ENCODE results near the gene FTCD. TPM values are rescaled to one million over a fixed set of nuclear protein-coding genes. Genes with fewer than 3 reads are reported as not detected.
"Not testable (repeated sequence)": the region's sequence is repeated elsewhere in the genome, so short reads cannot be mapped to it uniquely, and the experiment has no call there.

The FTCD gene
- total and polyA plus RNA-seq, 2 of the 4 experiments (the other 2 are of a cell fraction), result 0.55 TPM; not detected in 1

GRCh38 chr21:46178961-46179360, 23.6 kb upstream of the FTCD start:
- H3K4me1 ChIP-seq (ENCODE audit: control insufficient read depth, insufficient read depth, low read length), result peaks cover 6% of the 10 kb centered on the region; the same call in 1 of the 2 replicates
- no peaks in the 10 kb centered on the region for H3K27me3 ChIP-seq (ENCODE audit: control insufficient read depth, insufficient read depth, low read length)
- H4K20me1 ChIP-seq (ENCODE audit: insufficient read depth, low read length), result no peaks in the 10 kb centered on the region
- WGBS, 2 experiments (ENCODE audit: extremely low coverage in 2 of 2, insufficient read length in 1 of 2), result 80% methylated on average over 1 of the region's 4 CpGs; no CpG with 5 or more reads in 1 of the 2 experiments
- no peak overlapping the region for H3K23ac ChIP-seq (ENCODE audit: low read depth, low read length)
- H3K9me3 ChIP-seq (ENCODE audit: control insufficient read depth, insufficient read depth, low read length), result peaks cover 3% of the 10 kb centered on the region
- ChIA-PET CTCF (no interaction called here), POLR2A (ENCODE audit: unreplicated experiment) (no interaction called here)
- H2AK9ac ChIP-seq (replicated peaks; ENCODE audit: low read depth, low read length, poor library complexity), result no peak overlapping the region
- no peak overlapping the region for H2BK5ac ChIP-seq (ENCODE audit: low read depth, low read length, poor library complexity, severe bottlenecking)
- in situ Hi-C loops (cut with MboI; ENCODE audit: low sequenced_read_pairs), result no loop called here
- dilution Hi-C loops (cut with HindIII; ENCODE audit: low sequenced_read_pairs, unreplicated experiment), result no loop called here
- no peak overlapping the region for H2BK120ac ChIP-seq (ENCODE audit: low read depth, low read length)
- no peak overlapping the region for H3K4me2 ChIP-seq (ENCODE audit: low read depth, low read length)
- BruUV-seq (replicated peaks), result no TSS peak
- H3K14ac ChIP-seq (replicated peaks; ENCODE audit: low read depth, low read length), result no peak overlapping the region
- H4K5ac ChIP-seq (ENCODE audit: low read depth, low read length), result no peak overlapping the region
- H3K4ac ChIP-seq (ENCODE audit: low read depth, low read length), result no peak overlapping the region
- no peak overlapping the region for H2AFZ ChIP-seq (replicated peaks; ENCODE audit: low read length, poor library complexity)
- no peak overlapping the region for H2AK5ac ChIP-seq (ENCODE audit: low read depth, low read length)
- no peak for ATAC-seq (ENCODE audit: low read depth)
- no peak overlapping the region for H3K27ac ChIP-seq (ENCODE audit: insufficient read depth, low read length)
- H4K8ac ChIP-seq (ENCODE audit: low read depth in 2 of 2, low read length in 2 of 2), result no peak overlapping the region
- H3K9ac ChIP-seq (ENCODE audit: low read depth, low read length), result no peak overlapping the region
- no peak overlapping the region for H2BK20ac ChIP-seq (ENCODE audit: low read depth, low read length)
- H3K36me3 ChIP-seq (ENCODE audit: control insufficient read depth, insufficient read depth, low read length), result no peaks in the 10 kb centered on the region
- peaks cover 4 to 5% of the 10 kb centered on the region in 2 experiments; a peak in 3 of 4 replicates for H3K79me1 ChIP-seq (ENCODE audit: low read depth in 1 of 2, low read length in 2 of 2)
- intact Hi-C loops (cut with micrococcal nuclease), result no loop called here
- no peak overlapping the region for H3K56ac ChIP-seq (ENCODE audit: extremely low read depth, insufficient read depth, low read length)
- H2BK15ac ChIP-seq (ENCODE audit: low read depth, low read length), result no peak overlapping the region
- H3K4me3 ChIP-seq (ENCODE audit: insufficient read depth, low read depth, low read length), result no peak overlapping the region
- TF ChIP-seq RAD21 (IDR thresholded peaks at IDR 0.05; ENCODE audit: low read length) (no peak), POLR2A (IDR thresholded peaks at IDR 0.05; ENCODE audit: low read depth, low read length) (no peak), RFX5 (IDR thresholded peaks at IDR 0.05; ENCODE audit: low read depth, low read length) (no peak)
- H3K18ac ChIP-seq (ENCODE audit: low read depth, low read length), result no peak overlapping the region
- H3K9me1 ChIP-seq (ENCODE audit: insufficient read depth, low read length), result peaks cover 4% of the 10 kb centered on the region
- H4K91ac ChIP-seq (ENCODE audit: insufficient read depth, low read depth, low read length), result no peak overlapping the region
- DNase-seq, result no peak

- BruUV-seq (replicated peaks); dilution Hi-C loops (cut with HindIII; ENCODE audit: low sequenced_read_pairs, unreplicated experiment); in situ Hi-C loops (cut with MboI; ENCODE audit: low sequenced_read_pairs): not testable (repeated sequence)
These were observed 21.2 kb upstream of the FTCD start for GRCh38 chr21:46176443-46177129.

More at GRCh38 chr21:46176443-46177129, 21.2 kb upstream of the FTCD start:
- H3K18ac ChIP-seq (ENCODE audit: low read depth, low read length); H2BK5ac ChIP-seq (ENCODE audit: low read depth, low read length, poor library complexity, severe bottlenecking); H3K4ac ChIP-seq (ENCODE audit: low read depth, low read length); H3K4me2 ChIP-seq (ENCODE audit: low read depth, low read length); H2BK15ac ChIP-seq (ENCODE audit: low read depth, low read length); H3K56ac ChIP-seq (ENCODE audit: extremely low read depth, insufficient read depth, low read length); H3K36me3 ChIP-seq (ENCODE audit: control insufficient read depth, insufficient read depth, low read length); POLR2A ChIA-PET (ENCODE audit: unreplicated experiment); ATAC-seq (ENCODE audit: low read depth); H3K14ac ChIP-seq (replicated peaks; ENCODE audit: low read depth, low read length); H2AK9ac ChIP-seq (replicated peaks; ENCODE audit: low read depth, low read length, poor library complexity); H3K9ac ChIP-seq (ENCODE audit: low read depth, low read length); H3K27me3 ChIP-seq (ENCODE audit: control insufficient read depth, insufficient read depth, low read length); H2BK120ac ChIP-seq (ENCODE audit: low read depth, low read length); H2AK5ac ChIP-seq (ENCODE audit: low read depth, low read length); H3K23ac ChIP-seq (ENCODE audit: low read depth, low read length); H3K9me1 ChIP-seq (ENCODE audit: insufficient read depth, low read length); H4K5ac ChIP-seq (ENCODE audit: low read depth, low read length); H4K91ac ChIP-seq (ENCODE audit: insufficient read depth, low read depth, low read length); H4K8ac ChIP-seq (ENCODE audit: low read depth in 2 of 2, low read length in 2 of 2); H3K4me1 ChIP-seq (ENCODE audit: control insufficient read depth, insufficient read depth, low read length); H3K79me1 ChIP-seq (ENCODE audit: low read depth in 1 of 2, low read length in 2 of 2); H2AFZ ChIP-seq (replicated peaks; ENCODE audit: low read length, poor library complexity); intact Hi-C loops (cut with micrococcal nuclease); H3K27ac ChIP-seq (ENCODE audit: insufficient read depth, low read length); H3K4me3 ChIP-seq (ENCODE audit: insufficient read depth, low read depth, low read length); H4K20me1 ChIP-seq (ENCODE audit: insufficient read depth, low read length); DNase-seq; H2BK20ac ChIP-seq (ENCODE audit: low read depth, low read length): not testable (repeated sequence)
- CTCF ChIA-PET, result interaction anchor here (2.1 kb wide), 1 partner anchor 33 kb away, joined by 7 read pairs; no protein-coding TSS in a partner anchor
- no CpG with 5 or more reads among the region's 3 CpGs for WGBS, 2 experiments (ENCODE audit: extremely low coverage in 2 of 2, insufficient read length in 1 of 2)
- peaks cover 12% of the 10 kb centered on the region for H3K9me3 ChIP-seq (ENCODE audit: control insufficient read depth, insufficient read depth, low read length)
